DOHH2 (cell line): ENCODE measurements around the gene CFAP157.

Source experiments
- CTCF ChIP-seq: fragments of 200-600 bp; sonication (generic); IDR thresholded peaks from one replicate; pipeline ENCODE4 v1.5.1; 2014; ENCODE audit warnings: antibody characterized with exemption, mild to moderate bottlenecking, low read depth, low read length; ENCODE audit not compliant: poor library complexity, severe bottlenecking
- EZH2phosphoT487 ChIP-seq: fragments of 200-600 bp; sonication (generic); IDR thresholded peaks from 2 replicates; pipeline ENCODE4 v1.6.1; 2017; ENCODE audit warnings: borderline replicate concordance, mild to moderate bottlenecking, antibody characterized with exemption, low read length, moderate library complexity, mixed read lengths

- TF ChIP-seq CTCF (no peak), EZH2phosphoT487 (no peak)
Observed at GRCh38 chr9:127710204-127710783, 3.5 kb downstream of the CFAP157 start.
